Adrenal gland (tissue), 12 donors: ENCODE measurements around the gene TLR7. TPM values are rescaled to one million over a fixed set of nuclear protein-coding genes. Genes with fewer than 3 reads are reported as not detected.

ENCODE experiments used
- DNase-seq, 7 donors: peaks; one replicate each; pipeline ENCODE4 v3.0.0-alpha.2; 2019 to 2020
- H3K27ac ChIP-seq, 5 donors: fragments of 200-600 bp; sonication (generic) in 4 of 5; 1 replicate in 3 of 5; 2 replicates in 2 of 5; pipeline versions ENCODE4 v1.5.1 to v1.8.0; 2016 to 2020; ENCODE audit warnings: mild to moderate bottlenecking in 1 of 5
- H3K27me3 ChIP-seq: fragments of 200-600 bp; 2 replicates; pipeline ENCODE4 v1.8.0; 2021
- H3K36me3 ChIP-seq, 2 donors: fragments of 200-600 bp; replicated peaks in 1 of 2; 1 replicate in 1 of 2; 2 replicates in 1 of 2; pipeline versions ENCODE4 v1.5.1 to v1.8.0; 2018 to 2022
- H3K4me1 ChIP-seq, 2 donors: fragments of 200-600 bp; replicated peaks in 1 of 2; 1 replicate in 1 of 2; 2 replicates in 1 of 2; pipeline versions ENCODE4 v1.5.1 to v1.8.0; 2018 to 2021
- H3K4me3 ChIP-seq, 4 donors: fragments of 200-600 bp; sonication (generic) in 3 of 4; one replicate each; pipeline ENCODE4 v1.5.1; 2016 to 2018
- H3K9me3 ChIP-seq, 3 donors: fragments of 200-600 bp; sonication (generic) in 1 of 3; replicated peaks in 1 of 3; 1 replicate in 2 of 3; 2 replicates in 1 of 3; pipeline versions ENCODE4 v1.5.1 to v1.8.0; 2016 to 2021
- POLR2A ChIP-seq, 2 donors: fragments of 450-650 bp; IDR thresholded peaks; one replicate each; pipeline ENCODE4 v1.6.1; 2017; ENCODE audit warnings: antibody characterized with exemption in 2 of 2, mild to moderate bottlenecking in 2 of 2, moderate library complexity in 1 of 2
- WGBS, 4 donors: extraction: QIAGEN DNeasy Blood & Tissue Kit in 2 of 4; methylation state at CpG; one replicate each; pipeline versions ENCODE4 v1.1.5 to v1.1.7; 2013 to 2017; 5-methylcytosine and 5-hydroxymethylcytosine counted together
- intact Hi-C, 2 donors: fragments of 100-400 bp; cut with DNase I; formaldehyde crosslinking; loops; one replicate each; pipeline versions ENCODE4 v1.14.1 to v1.15.0; 2022 to 2023
- polyA plus RNA-seq, 3 donors: library from polyadenylated mRNA; stranded (reverse); fragments of 200-250 nt in 2 of 3; fragments of 350-450 nt in 1 of 3; fragmentation: Illumina TruSeq in 1 of 3; extraction: RNeasy Lipid Tissue Mini Kit (QIAGEN cat#74804) in 1 of 3; gene quantifications; one replicate each; pipeline ENCODE4 v1.2.3, GENCODE V29; 2013 to 2014
- total RNA-seq, 9 donors: library from RNA; depleted of rRNA in 4 of 9; stranded (reverse); fragments of >200 nt in 4 of 9; fragments of 120-200 nt in 1 of 9; fragmentation: NEBNext Ultra II Directional in 1 of 9; extraction: Animal tissue kit (Norgen Biotek cat#: 25700) in 1 of 9; gene quantifications; one replicate each; pipeline versions ENCODE4 v1.1.0 to v1.2.4, GENCODE V29; 2013 to 2023
- TF ChIP-seq, protein P1 (sequence below), 6 experiments: fragments of 450-650 bp in 4 of 6; fragments of 200-600 bp in 2 of 6; sonication (generic) in 1 of 6; IDR thresholded peaks; 1 replicate in 5 of 6; 2 replicates in 1 of 6; pipeline versions ENCODE4 v1.5.1 to v1.8.0; 2016 to 2021; ENCODE audit warnings: antibody characterized with exemption in 6 of 6, mild to moderate bottlenecking in 2 of 6, moderate library complexity in 1 of 6
- donor health status: healthy with polysubstance abuse.
- donor health status: Bipolar disorder and iron deficiency.
- donor health status: DM: yes; HTN: yes; CAD: no.
- donor health status: DM: no; HTN: no; CAD: no.
- donor health status: DM: no; HTN: no; CAD: no.
- donor health status: DM: yes; HTN: yes; CAD: no.

Gene TLR7
- total and polyA plus RNA-seq, 12 donors = 0.18 to 4.0 (median 2.2) TPM

DNA sequence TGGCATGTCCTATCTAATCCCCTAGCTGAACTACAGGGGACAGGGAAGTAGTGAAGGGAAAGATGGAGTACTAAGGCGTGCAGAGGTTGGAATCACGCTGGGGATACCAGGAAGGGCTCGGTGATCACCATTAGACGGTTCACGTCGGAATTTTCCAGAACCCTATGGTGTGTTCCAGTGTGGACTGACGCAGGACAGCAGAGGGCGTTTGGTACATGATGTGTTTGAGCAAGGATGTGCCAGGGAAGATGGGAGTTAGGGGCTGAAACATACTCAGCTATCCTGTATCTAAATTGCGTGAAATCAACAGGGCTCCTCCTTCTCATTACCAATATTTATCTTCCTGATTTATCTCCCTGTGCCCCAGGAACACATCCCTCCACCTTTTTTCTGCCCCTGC is 41.9 kb upstream of the TLR7 start:
- no peak for DNase-seq
- Histone ChIP-seq H3K9me3 (no peaks in the 10 kb centered on the region), H3K4me1 (no peaks in the 10 kb centered on the region), H3K27ac (no peak overlapping the region), H3K27me3 (no peaks in the 10 kb centered on the region), H3K36me3 (peaks cover 0 to 4% of the 10 kb centered on the region in 2 donors), H3K4me3 (no peak overlapping the region)
- no peak for TF ChIP-seq POLR2A (IDR thresholded peaks at IDR 0.05)
- TF ChIP-seq, protein P1, sequence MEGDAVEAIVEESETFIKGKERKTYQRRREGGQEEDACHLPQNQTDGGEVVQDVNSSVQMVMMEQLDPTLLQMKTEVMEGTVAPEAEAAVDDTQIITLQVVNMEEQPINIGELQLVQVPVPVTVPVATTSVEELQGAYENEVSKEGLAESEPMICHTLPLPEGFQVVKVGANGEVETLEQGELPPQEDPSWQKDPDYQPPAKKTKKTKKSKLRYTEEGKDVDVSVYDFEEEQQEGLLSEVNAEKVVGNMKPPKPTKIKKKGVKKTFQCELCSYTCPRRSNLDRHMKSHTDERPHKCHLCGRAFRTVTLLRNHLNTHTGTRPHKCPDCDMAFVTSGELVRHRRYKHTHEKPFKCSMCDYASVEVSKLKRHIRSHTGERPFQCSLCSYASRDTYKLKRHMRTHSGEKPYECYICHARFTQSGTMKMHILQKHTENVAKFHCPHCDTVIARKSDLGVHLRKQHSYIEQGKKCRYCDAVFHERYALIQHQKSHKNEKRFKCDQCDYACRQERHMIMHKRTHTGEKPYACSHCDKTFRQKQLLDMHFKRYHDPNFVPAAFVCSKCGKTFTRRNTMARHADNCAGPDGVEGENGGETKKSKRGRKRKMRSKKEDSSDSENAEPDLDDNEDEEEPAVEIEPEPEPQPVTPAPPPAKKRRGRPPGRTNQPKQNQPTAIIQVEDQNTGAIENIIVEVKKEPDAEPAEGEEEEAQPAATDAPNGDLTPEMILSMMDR (IDR thresholded peaks at IDR 0.05) = no peak
- 69 to 80% (median 76%) methylated on average over 9 of the region's 9 CpGs for WGBS, 4 donors
- intact Hi-C loops = loop anchor here in 1 of 2 donors (10.0 kb wide), 1 partner anchor 70 kb away; no protein-coding TSS in a partner anchor

GRCh38 chrX:12825801-12826200 is 41.1 kb upstream of the TLR7 start:
- intact Hi-C loops = loop anchor here in 1 of 2 donors (10.0 kb wide), 1 partner anchor 69 kb away; no protein-coding TSS in a partner anchor
- peaks cover 0 to 4% of the 10 kb centered on the region in 2 donors for H3K36me3 ChIP-seq
- TF ChIP-seq, protein P1 (IDR thresholded peaks at IDR 0.05) = no peak
- TF ChIP-seq POLR2A (IDR thresholded peaks at IDR 0.05) = no peak
- H3K27me3 ChIP-seq = no peaks in the 10 kb centered on the region
- H3K9me3 ChIP-seq = no peaks in the 10 kb centered on the region
- 79 to 85% (median 84%) methylated on average over 7 to 8 of the region's 8 CpGs for WGBS, 4 donors
- H3K4me3 ChIP-seq = no peak overlapping the region
- no peaks in the 10 kb centered on the region for H3K4me1 ChIP-seq
- H3K27ac ChIP-seq = no peak overlapping the region
- no peak for DNase-seq

DNA sequence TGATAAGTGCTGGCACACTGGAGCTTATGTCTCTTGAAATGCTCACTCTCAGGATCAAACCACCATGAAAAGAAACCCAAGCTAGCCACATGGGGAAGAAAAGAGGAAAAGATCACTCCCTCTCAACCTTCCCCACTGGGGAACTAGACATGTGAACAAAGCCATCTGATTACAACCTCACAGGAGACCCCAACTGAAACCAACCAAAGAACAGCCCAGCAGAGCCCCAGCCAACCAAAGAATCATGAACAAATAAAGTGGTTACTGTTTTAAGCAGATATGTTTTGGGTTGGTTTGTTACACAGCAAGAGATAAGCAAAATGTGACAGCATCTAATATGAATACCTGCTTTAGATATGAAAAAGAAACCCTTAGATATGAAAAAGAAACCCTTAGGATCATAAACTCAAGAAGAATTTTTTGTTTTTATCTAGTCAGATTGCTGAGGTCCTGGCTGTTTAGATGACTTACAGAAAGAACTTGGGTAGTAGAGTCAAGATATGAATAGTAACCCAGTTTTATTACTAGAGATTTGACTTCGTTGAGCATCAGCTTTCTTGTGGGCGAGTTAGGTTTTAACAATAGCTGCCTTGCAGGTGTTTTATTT is 23.7 kb upstream of the TLR7 start:
- Histone ChIP-seq H3K27me3 (peaks cover 11% of the 10 kb centered on the region), H3K36me3 (no peaks in the 10 kb centered on the region), H3K9me3 (no peaks in the 10 kb centered on the region), H3K27ac (no peak overlapping the region), H3K4me1 (no peaks in the 10 kb centered on the region), H3K4me3 (no peak overlapping the region)
- TF ChIP-seq POLR2A (IDR thresholded peaks at IDR 0.05) = no peak
- TF ChIP-seq, protein P1 (IDR thresholded peaks at IDR 0.05) = no peak
- intact Hi-C loops = no loop called here
- DNase-seq = no peak
- 65 to 81% (median 69%) methylated on average over 2 of the region's 2 CpGs for WGBS, 4 donors

- Histone ChIP-seq H3K27ac (no peak overlapping the region), H3K4me3 (no peak overlapping the region), H3K36me3 (no peaks in the 10 kb centered on the region), H3K27me3 (peaks cover 11% of the 10 kb centered on the region), H3K4me1 (no peaks in the 10 kb centered on the region), H3K9me3 (no peaks in the 10 kb centered on the region)
- TF ChIP-seq, protein P1 (IDR thresholded peaks at IDR 0.05) = no peak
- no peak for TF ChIP-seq POLR2A (IDR thresholded peaks at IDR 0.05)
- intact Hi-C loops = no loop called here
- no peak for DNase-seq
- 31 to 38% (median 35%) methylated on average over 6 of the region's 6 CpGs for WGBS, 4 donors
Measured at GRCh38 chrX:12843668-12844279, 23.1 kb upstream of the TLR7 start.
